KOPT-K1 (cell line): ENCODE data around the gene ADAMTSL3.

Experiments used
- H3K27ac ChIP-seq: fragments of 200-600 bp; sonication (generic); 2 replicates; pipeline ENCODE4 v1.5.1; 2016; ENCODE audit warnings: antibody characterized with exemption, mild to moderate bottlenecking, low read depth, low read length; ENCODE audit not compliant: poor library complexity, severe bottlenecking
- H3K36me3 ChIP-seq: fragments of 200-600 bp; sonication (generic); 2 replicates; pipeline ENCODE4 v1.5.1; 2017; ENCODE audit warnings: antibody characterized with exemption, mild to moderate bottlenecking, low read length, moderate library complexity; ENCODE audit not compliant: insufficient read depth
- H3K9me3 ChIP-seq: fragments of 200-600 bp; sonication (generic); 2 replicates; pipeline ENCODE4 v1.5.1; 2017; ENCODE audit warnings: antibody characterized with exemption, low read length, mild to moderate bottlenecking; ENCODE audit not compliant: insufficient read depth, poor library complexity, severe bottlenecking

ADAMTSL3 gene

DNA sequence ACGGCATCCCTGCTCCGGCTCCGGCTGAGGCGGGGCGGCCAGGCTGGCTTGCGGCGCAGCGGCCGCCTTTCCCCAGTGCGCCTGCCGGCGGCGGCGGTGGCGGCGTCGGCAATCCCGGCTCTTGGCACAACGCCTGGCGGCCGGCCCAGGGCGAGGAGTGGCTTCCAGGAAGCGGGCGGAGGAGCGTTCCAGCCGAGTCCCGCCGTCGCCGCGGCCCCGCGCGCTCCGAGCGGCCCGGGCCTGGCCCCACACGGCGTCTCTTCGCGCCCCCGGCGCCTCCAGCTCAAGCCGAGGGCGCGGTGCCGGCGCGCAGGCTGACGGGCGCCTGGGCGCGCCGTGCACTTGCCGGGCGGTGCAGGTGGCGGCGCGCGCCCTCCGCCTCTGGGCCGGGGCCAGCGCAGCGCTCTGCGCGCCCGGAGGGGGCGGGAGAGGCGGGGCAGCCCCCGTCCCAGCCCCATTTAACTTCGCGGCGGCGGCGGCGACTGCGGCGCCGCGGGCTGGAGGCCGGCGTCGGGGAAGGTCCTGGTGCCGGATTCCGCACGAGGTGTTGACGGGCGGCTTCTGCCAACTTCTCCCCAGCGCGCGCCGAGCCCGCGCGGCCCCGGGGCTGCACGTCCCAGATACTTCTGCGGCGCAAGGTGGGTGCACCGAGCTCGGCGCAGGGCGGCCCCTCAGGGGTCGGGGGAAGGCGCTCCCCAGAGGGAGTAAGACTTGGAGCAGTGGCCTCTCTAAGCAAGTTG, at the start of gene ADAMTSL3:
ADAMTSL3 (plus strand) TSS at position 485 of the 740 bp plus-strand sequence. CDS start 1,639 bp downstream, outside the sequence.
- H3K36me3 ChIP-seq: no peaks in the 10 kb centered on the region
- no peaks in the 10 kb centered on the region for H3K9me3 ChIP-seq
- H3K27ac ChIP-seq: no peak within 1 kb of the TSS

DNA sequence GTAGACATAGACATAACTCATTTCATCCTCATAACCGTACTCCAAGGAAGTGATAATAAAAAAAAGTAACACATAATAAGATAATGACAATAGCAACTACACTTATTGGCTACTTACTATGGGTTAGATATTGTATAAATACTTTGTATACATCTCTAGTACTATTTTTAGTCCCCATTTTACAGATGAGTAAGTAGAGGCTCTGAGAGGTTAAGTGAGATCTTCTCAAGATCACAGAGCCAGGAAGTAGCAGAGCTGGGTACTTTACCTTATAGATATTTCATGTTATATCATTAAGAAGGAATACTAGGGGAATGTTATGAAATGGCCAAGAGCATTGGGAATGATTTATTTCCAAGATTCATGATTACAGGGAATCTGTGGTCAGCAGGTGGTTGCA, 49.4 kb upstream of the ADAMTSL3 start:
- Histone ChIP-seq H3K9me3 (no peaks in the 10 kb centered on the region), H3K36me3 (no peaks in the 10 kb centered on the region), H3K27ac (no peak overlapping the region)

- no peaks in the 10 kb centered on the region for H3K9me3 ChIP-seq
- H3K27ac ChIP-seq: no peak overlapping the region
- H3K36me3 ChIP-seq: no peaks in the 10 kb centered on the region
Observed at GRCh38 chr15:83605111-83605945, 48.6 kb upstream of the ADAMTSL3 start.

DNA sequence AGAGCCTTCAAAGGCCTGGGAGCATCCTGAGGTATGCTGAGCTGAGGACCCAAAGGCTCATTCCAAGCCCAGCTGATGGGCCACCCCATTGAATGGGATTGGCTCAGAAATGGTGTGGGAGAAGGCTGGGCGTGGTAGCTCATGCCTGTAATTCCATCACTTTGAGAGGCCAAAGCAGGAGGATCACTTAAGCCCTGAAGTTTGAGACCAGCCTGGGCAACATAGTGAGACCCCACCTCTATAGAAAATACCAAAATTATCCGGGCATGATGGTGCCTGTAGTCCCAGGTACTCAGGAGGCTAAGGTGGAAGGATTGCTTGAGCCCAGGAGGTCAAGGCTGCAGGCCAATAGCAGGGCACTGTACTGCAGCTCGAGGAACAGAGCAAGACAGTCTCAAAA, 43.8 kb upstream of the ADAMTSL3 start:
- no peaks in the 10 kb centered on the region for H3K9me3 ChIP-seq
- H3K36me3 ChIP-seq: no peaks in the 10 kb centered on the region

GRCh38 chr15:83610901-83611685, 42.8 kb upstream of the ADAMTSL3 start:
- H3K9me3 ChIP-seq: no peaks in the 10 kb centered on the region
- no peak overlapping the region for H3K27ac ChIP-seq
- no peaks in the 10 kb centered on the region for H3K36me3 ChIP-seq

More for the DNA sequence above, 43.8 kb upstream of the ADAMTSL3 start:
- no peak overlapping the region for H3K27ac ChIP-seq

- Histone ChIP-seq H3K36me3 (no peaks in the 10 kb centered on the region), H3K9me3 (no peaks in the 10 kb centered on the region), H3K27ac (no peak overlapping the region)
Observed at GRCh38 chr15:83612226-83612625, 41.7 kb upstream of the ADAMTSL3 start.

- Histone ChIP-seq H3K36me3 (no peaks in the 10 kb centered on the region), H3K9me3 (no peaks in the 10 kb centered on the region), H3K27ac (no peak overlapping the region)
Observed at GRCh38 chr15:83612898-83613635, 40.9 kb upstream of the ADAMTSL3 start.

DNA sequence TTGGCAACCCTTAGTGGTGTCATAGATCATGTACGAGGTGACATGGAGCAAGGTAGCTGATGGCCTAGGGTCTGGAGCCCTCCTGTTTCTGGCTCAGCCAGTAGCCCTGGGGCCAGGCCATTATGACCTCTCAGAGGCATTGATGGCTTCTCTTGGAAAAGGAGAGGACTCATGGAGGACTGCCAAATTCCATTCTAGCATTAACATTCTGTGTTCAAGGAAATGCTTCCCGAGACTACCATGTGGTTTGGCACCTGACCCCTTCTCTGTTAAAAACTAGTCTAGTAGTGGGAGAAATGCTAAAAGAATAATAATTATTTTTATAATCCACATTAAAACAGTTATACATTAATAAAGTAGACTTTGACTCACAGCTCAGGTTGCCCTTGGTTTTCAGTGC, 40.2 kb upstream of the ADAMTSL3 start:
- Histone ChIP-seq H3K36me3 (no peaks in the 10 kb centered on the region), H3K27ac (no peak overlapping the region), H3K9me3 (no peaks in the 10 kb centered on the region)

DNA sequence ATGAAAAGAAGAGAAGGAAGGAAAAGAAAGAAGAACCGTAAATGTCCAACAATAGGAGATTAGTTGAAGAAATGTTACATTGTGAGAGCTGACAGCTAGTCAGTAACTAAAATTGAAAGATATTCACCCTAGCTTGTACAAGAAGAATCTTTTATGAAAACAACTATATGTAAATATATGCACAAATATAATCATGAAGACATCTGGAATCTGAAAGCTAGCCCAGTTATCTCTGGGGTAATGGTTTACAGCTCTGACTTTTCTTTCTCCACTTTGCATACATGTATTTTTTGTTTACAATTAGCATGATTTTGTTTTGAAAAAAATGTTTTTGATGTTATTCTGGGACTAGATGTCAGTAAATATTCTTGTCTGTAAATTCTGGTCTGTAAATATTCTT, 37.1 kb upstream of the ADAMTSL3 start:
- H3K27ac ChIP-seq: no peak overlapping the region
- no peaks in the 10 kb centered on the region for H3K36me3 ChIP-seq
- H3K9me3 ChIP-seq: no peaks in the 10 kb centered on the region

- H3K27ac ChIP-seq: no peak overlapping the region
- no peaks in the 10 kb centered on the region for H3K36me3 ChIP-seq
- H3K9me3 ChIP-seq: no peaks in the 10 kb centered on the region
Observed at GRCh38 chr15:83626171-83626802, 27.6 kb upstream of the ADAMTSL3 start.

DNA sequence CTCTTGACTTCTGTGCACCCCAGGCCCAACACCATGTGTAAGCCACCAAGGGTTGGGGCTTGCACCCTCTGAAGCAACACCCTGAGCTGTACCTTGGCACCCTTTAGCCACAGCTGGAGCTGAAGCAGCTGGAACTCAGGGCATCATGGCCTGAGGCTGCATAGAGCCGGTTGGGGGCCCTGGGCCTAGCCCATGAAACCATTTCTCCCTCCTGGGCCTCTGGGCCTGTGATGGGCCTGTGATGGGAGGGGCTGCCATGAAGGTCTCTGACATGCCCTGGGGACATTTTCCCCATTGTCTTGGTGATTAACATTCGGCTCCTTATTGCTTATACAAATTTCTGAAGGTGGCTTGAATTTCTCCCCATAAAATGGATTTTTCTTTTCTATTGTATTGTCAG, 22.4 kb upstream of the ADAMTSL3 start:
- no peaks in the 10 kb centered on the region for H3K9me3 ChIP-seq
- H3K36me3 ChIP-seq: no peaks in the 10 kb centered on the region
- H3K27ac ChIP-seq: no peak overlapping the region

GRCh38 chr15:83643201-83643600, 10.7 kb upstream of the ADAMTSL3 start:
- Histone ChIP-seq H3K27ac (no peak overlapping the region), H3K9me3 (no peaks in the 10 kb centered on the region), H3K36me3 (no peaks in the 10 kb centered on the region)

DNA sequence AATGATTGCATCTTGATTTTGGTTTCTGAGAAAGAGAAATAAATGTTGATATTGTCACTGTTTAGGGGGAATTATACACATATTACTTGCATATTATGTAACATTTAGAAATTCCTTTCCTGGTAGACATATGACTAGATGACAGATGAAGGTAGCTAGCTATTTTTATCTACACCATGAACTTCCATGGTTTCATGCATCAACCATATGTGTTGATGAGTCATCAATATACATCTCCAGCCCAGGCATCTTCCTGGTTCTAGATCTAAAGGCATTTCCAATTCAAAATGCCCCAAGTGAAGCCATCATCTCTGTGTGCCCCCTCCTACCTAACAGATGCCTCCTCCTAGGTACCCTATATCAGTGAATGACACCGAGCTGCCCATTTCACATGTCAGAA, 9.5 kb upstream of the ADAMTSL3 start:
- no peak overlapping the region for H3K27ac ChIP-seq
- H3K36me3 ChIP-seq: no peaks in the 10 kb centered on the region
- no peaks in the 10 kb centered on the region for H3K9me3 ChIP-seq

DNA sequence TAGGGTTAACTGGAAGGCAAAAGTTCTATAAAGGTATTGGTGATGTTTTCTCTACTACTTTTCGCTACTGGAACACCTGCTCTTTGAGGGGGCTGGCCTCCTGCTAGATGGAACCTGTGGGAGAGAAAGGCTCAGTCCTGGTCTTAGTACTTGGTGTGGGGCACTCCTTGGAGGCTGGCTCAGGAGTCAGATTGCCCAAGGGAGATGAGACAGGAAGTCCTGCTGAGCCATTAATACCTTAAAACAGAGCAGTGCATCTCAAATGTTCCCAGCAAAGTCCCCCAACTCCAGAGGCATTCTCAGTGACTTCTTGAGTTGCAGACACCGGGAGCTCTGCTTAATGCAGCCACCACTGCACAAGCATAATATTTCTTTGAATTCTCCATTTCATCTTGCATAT, 3.1 kb upstream of the ADAMTSL3 start:
- H3K27ac ChIP-seq: no peak overlapping the region
- H3K9me3 ChIP-seq: no peaks in the 10 kb centered on the region
- no peaks in the 10 kb centered on the region for H3K36me3 ChIP-seq
